ENCODE results near the gene TMCO5A.

TMCO5A gene

GRCh38 chr15:37973856-37974255 lies 39.4 kb downstream of the TMCO5A start:
- no peak for DNase-seq (ENCODE audit: low spot score)

- no peak for DNase-seq (ENCODE audit: low spot score)
Measured at GRCh38 chr15:37978231-37978630, 43.8 kb downstream of the TMCO5A start.

GRCh38 chr15:37979671-37980409 lies 45.4 kb downstream of the TMCO5A start:
- DNase-seq (ENCODE audit: low spot score) = no peak

GRCh38 chr15:37981201-37981600 lies 46.8 kb downstream of the TMCO5A start:
- no peak for DNase-seq (ENCODE audit: low spot score)

- DNase-seq (ENCODE audit: low spot score) = peak; percentile 23
Measured at GRCh38 chr15:37981775-37982174, 47.3 kb downstream of the TMCO5A start.

- no peak for DNase-seq (ENCODE audit: low spot score)
Measured at GRCh38 chr15:37984368-37984767, 49.9 kb downstream of the TMCO5A start.

- DNase-seq (ENCODE audit: low spot score) = peak; percentile 31
Measured at GRCh38 chr15:37995461-37996347, 61.3 kb downstream of the TMCO5A start.

All from GM03348 (cell line).